IMR-90 (cell line): Measurements from ENCODE around the gene PINK1. TPM values are rescaled to one million over a fixed set of nuclear protein-coding genes. Genes with fewer than 3 reads are reported as not detected.

Experiments used
- ATAC-seq: fragments of 200-7000 bp; cut with Tn5 transposase; 2 replicates; pipeline ENCODE4 v1.9.1; 2020; ENCODE audit warnings: low read depth, mild to moderate bottlenecking, moderate library complexity
- BruUV-seq: library from RNA; stranded (reverse); fragments of 400-500 nt; replicated peaks from 2 replicates; lab custom pipeline; 2021; lab: Mats Ljungman, UMichigan
- CTCF ChIA-PET: fragments of 300-600 bp; formaldehyde crosslinking; extraction: SDS; loops from one replicate; lab custom pipeline; 2021; ENCODE audit warnings: antibody characterized with exemption; lab: Yijun Ruan, JAX
- POLR2A ChIA-PET: fragments of 300-600 bp; sonication (Branson Sonifier 250); formaldehyde crosslinking; loops from one replicate; lab custom pipeline; 2022; ENCODE audit warnings: antibody characterized with exemption; ENCODE audit not compliant: unreplicated experiment; lab: Charles Lee
- DNase-seq: peaks from one replicate; pipeline ENCODE4 v3.0.0; 2013
- H2AFZ ChIP-seq: replicated peaks from 2 replicates; pipeline ENCODE3; 2013; ENCODE audit warnings: low read length, mild to moderate bottlenecking; ENCODE audit not compliant: poor library complexity
- H2AK5ac ChIP-seq: 2 replicates; pipeline ENCODE4 v1.6.1; 2013; ENCODE audit warnings: low read depth, low read length, inconsistent platforms
- H2AK9ac ChIP-seq: replicated peaks from 2 replicates; pipeline ENCODE3; 2013; ENCODE audit warnings: mild to moderate bottlenecking, low read depth, low read length, moderate library complexity; ENCODE audit not compliant: poor library complexity
- H2BK120ac ChIP-seq: 2 replicates; pipeline ENCODE4 v1.6.1; 2013; ENCODE audit warnings: low read depth, low read length, inconsistent platforms
- H2BK15ac ChIP-seq: 3 replicates; pipeline ENCODE4 v1.6.1; 2013; ENCODE audit warnings: low read depth, low read length, inconsistent platforms
- H2BK20ac ChIP-seq: 2 replicates; pipeline ENCODE4 v1.6.1; 2013; ENCODE audit warnings: low read depth, mild to moderate bottlenecking, inconsistent platforms, low read length, moderate library complexity
- H2BK5ac ChIP-seq: 2 replicates; pipeline ENCODE4 v1.6.1; 2013; ENCODE audit warnings: mild to moderate bottlenecking, low read depth, low read length, inconsistent platforms; ENCODE audit not compliant: poor library complexity, severe bottlenecking
- H3K14ac ChIP-seq: replicated peaks from 2 replicates; pipeline ENCODE4 v1.6.1; 2013; ENCODE audit warnings: low read depth, low read length, inconsistent platforms
- H3K18ac ChIP-seq: 2 replicates; pipeline ENCODE4 v1.6.1; 2013; ENCODE audit warnings: low read depth, low read length, control low read depth
- H3K23ac ChIP-seq: 2 replicates; pipeline ENCODE4 v1.6.1; 2013; ENCODE audit warnings: low read depth, low read length, inconsistent platforms
- H3K27ac ChIP-seq: 2 replicates; pipeline ENCODE4 v1.5.1; 2013; ENCODE audit warnings: mild to moderate bottlenecking, control low read depth, low read length; ENCODE audit not compliant: insufficient read depth
- H3K27me3 ChIP-seq: 2 replicates; pipeline ENCODE4 v1.6.1; 2013; ENCODE audit warnings: low read length; ENCODE audit not compliant: control insufficient read depth, insufficient read depth
- H3K36me3 ChIP-seq: 2 replicates; pipeline ENCODE4 v1.6.1; 2013; ENCODE audit warnings: low read length, mixed read lengths; ENCODE audit not compliant: control insufficient read depth, insufficient read depth
- H3K4ac ChIP-seq: 2 replicates; pipeline ENCODE4 v1.6.1; 2013; ENCODE audit warnings: low read depth, low read length, inconsistent platforms
- H3K4me1 ChIP-seq: 2 replicates; pipeline ENCODE4 v1.6.1; 2013; ENCODE audit warnings: low read length, mixed read lengths; ENCODE audit not compliant: control insufficient read depth, insufficient read depth
- H3K4me2 ChIP-seq: 2 replicates; pipeline ENCODE4 v1.6.1; 2013; ENCODE audit warnings: low read depth, mild to moderate bottlenecking, control low read depth, low read length, moderate library complexity
- H3K4me3 ChIP-seq: 2 replicates; pipeline ENCODE4 v1.5.1; 2013; ENCODE audit warnings: low read depth, mild to moderate bottlenecking, control low read depth, low read length, moderate library complexity; ENCODE audit not compliant: insufficient read depth
- H3K56ac ChIP-seq: 2 replicates; pipeline ENCODE4 v1.6.1; 2013; ENCODE audit warnings: low read length, inconsistent platforms; ENCODE audit not compliant: insufficient read depth; ENCODE audit errors: extremely low read depth
- H3K79me1 ChIP-seq, 2 experiments: 2 replicates each; pipeline ENCODE4 v1.6.1; 2013; ENCODE audit warnings: low read length in 2 of 2, inconsistent platforms in 1 of 2, low read depth in 1 of 2
- H3K9ac ChIP-seq: 2 replicates; pipeline ENCODE4 v1.6.1; 2013; ENCODE audit warnings: low read depth, low read length, control low read depth
- H3K9me1 ChIP-seq: 2 replicates; pipeline ENCODE4 v1.6.1; 2013; ENCODE audit warnings: low read length, inconsistent platforms; ENCODE audit not compliant: insufficient read depth
- H3K9me3 ChIP-seq: 2 replicates; pipeline ENCODE4 v1.6.1; 2013; ENCODE audit warnings: low read length; ENCODE audit not compliant: control insufficient read depth, insufficient read depth
- H4K20me1 ChIP-seq: 2 replicates; pipeline ENCODE4 v1.6.1; 2013; ENCODE audit warnings: low read length, inconsistent platforms; ENCODE audit not compliant: insufficient read depth
- H4K5ac ChIP-seq: 2 replicates; pipeline ENCODE4 v1.6.1; 2013; ENCODE audit warnings: mild to moderate bottlenecking, low read depth, low read length, control low read depth
- H4K8ac ChIP-seq, 2 experiments: 2 replicates each; pipeline ENCODE4 v1.6.1; 2013; ENCODE audit warnings: low read depth in 2 of 2, low read length in 2 of 2, control low read depth in 1 of 2, inconsistent platforms in 1 of 2
- H4K91ac ChIP-seq: 2 replicates; pipeline ENCODE4 v1.6.1; 2013; ENCODE audit warnings: low read depth, low read length, inconsistent platforms; ENCODE audit not compliant: insufficient read depth
- CEBPB ChIP-seq: IDR thresholded peaks from 2 replicates; pipeline ENCODE4 v1.6.1; 2012; ENCODE audit warnings: low read depth, low read length, improper control_type of control experiment
- FOS ChIP-seq: fragments of 150-350 bp; IDR thresholded peaks from 2 replicates; pipeline ENCODE4 v1.6.1; 2016; ENCODE audit warnings: low read depth, low read length
- RAD21 ChIP-seq: IDR thresholded peaks from 2 replicates; pipeline ENCODE4 v1.6.1; 2012; ENCODE audit warnings: low read length, improper control_type of control experiment
- RCOR1 ChIP-seq: IDR thresholded peaks from 2 replicates; pipeline ENCODE4 v1.6.1; 2012; ENCODE audit warnings: mild to moderate bottlenecking, low read length, improper control_type of control experiment; ENCODE audit not compliant: insufficient replicate concordance
- RFX5 ChIP-seq: IDR thresholded peaks from 2 replicates; pipeline ENCODE4 v1.8.0; 2012; ENCODE audit warnings: low read depth, mild to moderate bottlenecking, low read length, moderate library complexity
- SMC3 ChIP-seq: fragments of 150-350 bp; IDR thresholded peaks from 2 replicates; pipeline ENCODE4 v1.6.1; 2016; ENCODE audit warnings: low read depth, mild to moderate bottlenecking, antibody characterized with exemption, low read length, moderate library complexity
- WGBS, 2 experiments: methylation state at CpG; one replicate each; pipeline versions ENCODE4 v1.1.5 to v1.1.7; 2013; ENCODE audit warnings: missing lambda C conversion rate in 2 of 2; ENCODE audit not compliant: insufficient read length in 1 of 2; ENCODE audit errors: extremely low coverage in 2 of 2; 5-methylcytosine and 5-hydroxymethylcytosine counted together
- dilution Hi-C: fragments of 300-500 bp; cut with HindIII; formaldehyde crosslinking; loops from one replicate; pipeline ENCODE4 v1.14.3; 2018; ENCODE audit warnings: low sequenced_read_pairs; ENCODE audit not compliant: unreplicated experiment
- in situ Hi-C: fragments of 300-500 bp; cut with MboI; formaldehyde crosslinking; loops from 3 replicates; pipeline ENCODE4 v1.14.3; 2019; ENCODE audit warnings: low sequenced_read_pairs, inconsistent platforms, mixed read lengths
- intact Hi-C: fragments of 100-400 bp; cut with micrococcal nuclease; formaldehyde crosslinking; loops from 2 replicates; pipeline ENCODE4 v1.10.0; 2022
- polyA plus RNA-seq, 3 experiments: library from polyadenylated mRNA; depleted of rRNA; stranded (reverse); fragments of >200 nt; gene quantifications; 2 replicates each; pipeline ENCODE4 v1.2.3, GENCODE V29; 2012; ENCODE audit warnings: low replicate concordance in 1 of 3
- total RNA-seq: library from RNA; depleted of rRNA; stranded (reverse); fragments of >200 nt; gene quantifications from 2 replicates; pipeline ENCODE4 v1.2.3, GENCODE V29; 2012
- TF ChIP-seq, protein P1 (sequence below): fragments of 150-350 bp; IDR thresholded peaks from 2 replicates; pipeline ENCODE4 v1.6.1; 2017; ENCODE audit warnings: mild to moderate bottlenecking, antibody characterized with exemption, low read length, low read depth
- TF ChIP-seq, protein P2 (sequence below): conservative IDR thresholded peaks from 2 replicates; pipeline ENCODE4 v1.5.1; 2012; ENCODE audit warnings: mild to moderate bottlenecking, low read depth, low read length, improper control_type of control experiment

PINK1 gene
- total and polyA plus RNA-seq, 2 of the 4 experiments (the other 2 are of a cell fraction), result 52.9 to 55.2 TPM

DNA sequence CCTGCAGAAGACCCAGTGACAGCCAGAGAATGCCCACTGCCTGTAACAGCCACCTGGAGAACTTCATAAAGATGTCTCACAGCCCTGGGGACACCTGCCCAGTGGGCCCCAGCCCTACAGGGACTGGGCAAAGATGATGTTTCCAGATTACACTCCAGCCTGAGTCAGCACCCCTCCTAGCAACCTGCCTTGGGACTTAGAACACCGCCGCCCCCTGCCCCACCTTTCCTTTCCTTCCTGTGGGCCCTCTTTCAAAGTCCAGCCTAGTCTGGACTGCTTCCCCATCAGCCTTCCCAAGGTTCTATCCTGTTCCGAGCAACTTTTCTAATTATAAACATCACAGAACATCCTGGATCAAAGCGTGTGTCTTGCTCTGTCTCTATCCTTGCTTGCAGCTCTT is 14.7 kb upstream of the PINK1 start:
- Histone ChIP-seq H2BK5ac (no peak overlapping the region), H2AK9ac (no peak overlapping the region), H4K5ac (no peak overlapping the region), H3K4me1 (peaks cover 10% of the 10 kb centered on the region), H2BK15ac (no peak overlapping the region; the same call in 2 of the 3 replicates), H3K18ac (no peak overlapping the region), H3K9me1 (peaks cover 2% of the 10 kb centered on the region; the same call in 1 of the 2 replicates), H2BK20ac (no peak overlapping the region), H2AK5ac (no peak overlapping the region), H3K4me3 (no peak overlapping the region), H2AFZ (no peak overlapping the region), H3K9ac (no peak overlapping the region), H4K91ac (no peak overlapping the region), H3K23ac (no peak overlapping the region), H3K27me3 (peaks cover 3% of the 10 kb centered on the region; the same call in 1 of the 2 replicates), H4K20me1 (no peaks in the 10 kb centered on the region), H4K8ac (no peak overlapping the region), H3K79me1 (no peaks in the 10 kb centered on the region), H3K9me3 (no peaks in the 10 kb centered on the region), H3K4me2 (no peak overlapping the region), H3K36me3 (no peaks in the 10 kb centered on the region), H3K4ac (no peak overlapping the region), H3K56ac (no peak overlapping the region), H2BK120ac (no peak overlapping the region; the same call in 1 of the 2 replicates), H3K27ac (no peak overlapping the region), H3K14ac (no peak overlapping the region)
- intact Hi-C loops, result no loop called here
- TF ChIP-seq, protein P1, sequence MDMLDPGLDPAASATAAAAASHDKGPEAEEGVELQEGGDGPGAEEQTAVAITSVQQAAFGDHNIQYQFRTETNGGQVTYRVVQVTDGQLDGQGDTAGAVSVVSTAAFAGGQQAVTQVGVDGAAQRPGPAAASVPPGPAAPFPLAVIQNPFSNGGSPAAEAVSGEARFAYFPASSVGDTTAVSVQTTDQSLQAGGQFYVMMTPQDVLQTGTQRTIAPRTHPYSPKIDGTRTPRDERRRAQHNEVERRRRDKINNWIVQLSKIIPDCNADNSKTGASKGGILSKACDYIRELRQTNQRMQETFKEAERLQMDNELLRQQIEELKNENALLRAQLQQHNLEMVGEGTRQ, result no peak
- TF ChIP-seq RAD21, result no peak
- TF ChIP-seq FOS, result no peak
- no peak for TF ChIP-seq RCOR1
- no peak for TF ChIP-seq CEBPB
- TF ChIP-seq, protein P2, sequence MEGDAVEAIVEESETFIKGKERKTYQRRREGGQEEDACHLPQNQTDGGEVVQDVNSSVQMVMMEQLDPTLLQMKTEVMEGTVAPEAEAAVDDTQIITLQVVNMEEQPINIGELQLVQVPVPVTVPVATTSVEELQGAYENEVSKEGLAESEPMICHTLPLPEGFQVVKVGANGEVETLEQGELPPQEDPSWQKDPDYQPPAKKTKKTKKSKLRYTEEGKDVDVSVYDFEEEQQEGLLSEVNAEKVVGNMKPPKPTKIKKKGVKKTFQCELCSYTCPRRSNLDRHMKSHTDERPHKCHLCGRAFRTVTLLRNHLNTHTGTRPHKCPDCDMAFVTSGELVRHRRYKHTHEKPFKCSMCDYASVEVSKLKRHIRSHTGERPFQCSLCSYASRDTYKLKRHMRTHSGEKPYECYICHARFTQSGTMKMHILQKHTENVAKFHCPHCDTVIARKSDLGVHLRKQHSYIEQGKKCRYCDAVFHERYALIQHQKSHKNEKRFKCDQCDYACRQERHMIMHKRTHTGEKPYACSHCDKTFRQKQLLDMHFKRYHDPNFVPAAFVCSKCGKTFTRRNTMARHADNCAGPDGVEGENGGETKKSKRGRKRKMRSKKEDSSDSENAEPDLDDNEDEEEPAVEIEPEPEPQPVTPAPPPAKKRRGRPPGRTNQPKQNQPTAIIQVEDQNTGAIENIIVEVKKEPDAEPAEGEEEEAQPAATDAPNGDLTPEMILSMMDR, result no peak
- no peak for TF ChIP-seq RFX5
- TF ChIP-seq SMC3, result no peak
- ChIA-PET CTCF (interaction anchor here (0.9 to 2.0 kb wide), 2 partner anchors 14 to 43 kb away, joined by 3 to 8 read pairs; partner anchors contain the start of gene PINK1), POLR2A (no interaction called here)
- ATAC-seq, result no peak
- WGBS, 2 experiments, result 71% methylated on average over 2 of the region's 4 CpGs; no CpG with 5 or more reads in 1 of the 2 experiments
- in situ Hi-C loops, result no loop called here
- DNase-seq, result no peak
- dilution Hi-C loops, result no loop called here
- no TSS peak for BruUV-seq
